Epithelial cell of esophagus (primary cell): ENCODE data around the gene HAND1.

Source experiments
- DNase-seq: peaks from one replicate; pipeline ENCODE4 v3.0.0; 2010; ENCODE audit warnings: low read depth
- H3K4me3 ChIP-seq: 2 replicates; pipeline ENCODE4 v1.5.1; 2011; ENCODE audit warnings: mild to moderate bottlenecking, low read length, control low read depth
- TF ChIP-seq, protein P1 (sequence below): IDR thresholded peaks from 2 replicates; pipeline ENCODE4 v1.5.1; 2011; ENCODE audit warnings: low read depth, mild to moderate bottlenecking, low read length, control low read depth, inconsistent platforms; ENCODE audit not compliant: insufficient read depth; ENCODE audit errors: missing control alignments

HAND1 gene

DNA sequence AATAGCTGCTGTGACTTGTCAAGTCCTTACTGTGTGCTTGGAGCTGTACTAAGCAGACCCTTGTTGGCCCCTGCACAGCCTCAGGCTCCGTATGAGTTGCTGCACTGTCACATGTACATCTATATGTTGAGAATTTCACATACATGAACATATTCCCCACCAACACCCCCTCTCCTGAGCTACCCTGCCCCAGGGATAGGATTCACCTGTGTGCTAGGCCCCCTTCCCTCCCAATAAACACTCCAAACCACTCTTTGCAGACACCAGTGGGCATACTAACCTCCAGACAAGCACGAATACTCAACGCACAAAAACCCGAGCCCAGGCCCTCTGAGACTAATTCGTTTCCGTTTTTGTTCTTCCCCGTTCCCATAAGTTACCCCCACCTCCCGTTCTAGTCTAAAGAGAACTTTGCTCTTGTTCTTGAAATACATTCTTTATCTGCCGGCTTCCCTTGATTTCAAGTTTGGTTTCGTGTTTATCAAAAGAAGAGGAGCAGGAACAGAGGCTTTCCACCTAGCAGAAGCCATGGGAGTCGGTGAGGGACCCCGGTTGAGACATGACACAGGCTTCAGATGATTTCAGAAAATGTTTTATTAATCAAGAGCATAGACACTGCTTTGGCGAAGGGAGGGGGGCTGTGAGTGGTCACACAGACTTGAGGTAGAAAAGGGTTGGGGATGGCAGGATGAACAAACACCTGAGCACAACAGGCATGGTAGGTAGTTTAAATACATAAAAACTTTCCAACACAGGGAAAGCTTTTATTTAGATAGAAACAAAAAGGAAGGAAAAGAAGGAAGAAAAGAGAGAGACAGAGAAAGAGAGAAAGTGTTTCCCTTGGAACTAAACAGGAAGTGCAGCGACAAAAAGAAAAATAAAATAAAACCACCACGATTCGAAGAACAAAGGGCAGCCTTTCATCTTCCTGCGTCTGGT lies 3.4 kb downstream of the HAND1 start:
- TF ChIP-seq, protein P1, sequence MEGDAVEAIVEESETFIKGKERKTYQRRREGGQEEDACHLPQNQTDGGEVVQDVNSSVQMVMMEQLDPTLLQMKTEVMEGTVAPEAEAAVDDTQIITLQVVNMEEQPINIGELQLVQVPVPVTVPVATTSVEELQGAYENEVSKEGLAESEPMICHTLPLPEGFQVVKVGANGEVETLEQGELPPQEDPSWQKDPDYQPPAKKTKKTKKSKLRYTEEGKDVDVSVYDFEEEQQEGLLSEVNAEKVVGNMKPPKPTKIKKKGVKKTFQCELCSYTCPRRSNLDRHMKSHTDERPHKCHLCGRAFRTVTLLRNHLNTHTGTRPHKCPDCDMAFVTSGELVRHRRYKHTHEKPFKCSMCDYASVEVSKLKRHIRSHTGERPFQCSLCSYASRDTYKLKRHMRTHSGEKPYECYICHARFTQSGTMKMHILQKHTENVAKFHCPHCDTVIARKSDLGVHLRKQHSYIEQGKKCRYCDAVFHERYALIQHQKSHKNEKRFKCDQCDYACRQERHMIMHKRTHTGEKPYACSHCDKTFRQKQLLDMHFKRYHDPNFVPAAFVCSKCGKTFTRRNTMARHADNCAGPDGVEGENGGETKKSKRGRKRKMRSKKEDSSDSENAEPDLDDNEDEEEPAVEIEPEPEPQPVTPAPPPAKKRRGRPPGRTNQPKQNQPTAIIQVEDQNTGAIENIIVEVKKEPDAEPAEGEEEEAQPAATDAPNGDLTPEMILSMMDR: no peak
- H3K4me3 ChIP-seq: no peak overlapping the region
- DNase-seq: no peak

- no peak for DNase-seq
- no peak overlapping the region for H3K4me3 ChIP-seq
- TF ChIP-seq, protein P1: no peak
Observed at GRCh38 chr5:154473581-154474283, 4.3 kb downstream of the HAND1 start.

DNA sequence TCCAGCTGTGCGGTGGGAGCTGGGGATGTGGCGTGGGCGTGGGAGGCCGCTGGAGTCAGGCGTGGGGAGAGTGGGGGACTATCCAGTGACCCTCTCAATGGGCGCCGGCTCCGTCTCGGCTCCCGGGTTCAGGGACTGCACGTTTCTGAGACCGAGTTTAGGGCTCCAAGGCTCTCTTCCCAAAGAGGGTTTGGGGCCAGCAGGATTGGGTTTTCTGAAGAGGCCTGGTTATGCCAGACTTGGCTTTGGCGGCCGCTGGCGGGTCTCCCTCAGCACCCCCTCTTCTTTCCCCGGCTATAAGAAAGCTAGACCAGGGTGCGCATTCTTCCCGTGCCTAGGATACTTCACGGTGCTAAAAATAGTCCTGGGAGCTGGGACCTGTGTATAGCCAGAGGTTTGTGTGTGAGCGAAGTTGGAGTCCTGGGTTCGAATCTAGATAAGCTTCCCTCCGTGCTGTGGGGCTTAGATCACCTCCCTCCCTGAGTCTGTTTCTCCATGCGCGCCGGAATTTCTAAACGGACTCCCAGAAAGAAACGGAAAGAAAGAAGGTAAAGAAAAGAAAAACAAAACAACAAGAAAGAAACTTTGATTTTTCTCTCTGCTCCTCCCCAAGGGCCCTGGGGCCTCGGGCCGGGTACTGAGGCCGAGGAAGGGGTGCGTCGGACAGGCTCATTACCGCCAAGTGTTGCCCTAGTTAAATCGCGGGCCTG lies 5.0 kb downstream of the HAND1 start:
- TF ChIP-seq, protein P1: no peak
- H3K4me3 ChIP-seq: no peak overlapping the region
- DNase-seq: no peak

GRCh38 chr5:154470947-154471870 lies 6.8 kb downstream of the HAND1 start:
- DNase-seq: no peak
- TF ChIP-seq, protein P1: no peak
- no peak overlapping the region for H3K4me3 ChIP-seq

DNA sequence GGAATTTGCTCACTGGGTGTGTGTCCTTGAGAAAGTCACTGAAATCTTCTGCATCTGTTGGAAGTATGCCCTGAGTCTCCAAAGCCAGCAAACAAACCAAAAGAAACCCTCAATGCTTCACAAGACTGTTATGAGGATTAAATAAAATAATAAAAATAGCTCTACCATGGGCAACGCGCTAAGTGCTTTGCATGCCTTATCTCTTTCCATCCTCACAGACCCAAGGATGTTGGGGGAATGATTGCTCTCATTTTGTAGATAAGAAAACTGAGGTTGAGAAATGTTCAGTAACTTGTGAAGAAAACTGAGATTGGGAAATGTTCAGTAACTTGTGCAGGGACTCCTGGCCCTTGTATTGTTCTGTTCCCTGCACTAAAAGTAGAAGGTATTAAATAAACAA lies 7.9 kb downstream of the HAND1 start:
- TF ChIP-seq, protein P1: no peak
- no peak for DNase-seq
- no peak overlapping the region for H3K4me3 ChIP-seq

GRCh38 chr5:154467655-154468354 lies 10.2 kb downstream of the HAND1 start:
- H3K4me3 ChIP-seq: no peak overlapping the region
- peak; percentile 72 for DNase-seq
- TF ChIP-seq, protein P1: peak; percentile 94
